GM21528 (cell line): ENCODE measurements around the gene UBASH3B.
A peak's percentile ranks its signal among the peaks of the same experiment; 100 is the strongest.

ENCODE experiments used
- ATAC-seq: cut with Tn5 transposase; IDR thresholded peaks from one replicate; pipeline ENCODE4 v1.9.1; 2021; ENCODE audit warnings: mild to moderate bottlenecking, moderate library complexity; ENCODE audit not compliant: unreplicated experiment, low FRiP score

UBASH3B gene

DNA sequence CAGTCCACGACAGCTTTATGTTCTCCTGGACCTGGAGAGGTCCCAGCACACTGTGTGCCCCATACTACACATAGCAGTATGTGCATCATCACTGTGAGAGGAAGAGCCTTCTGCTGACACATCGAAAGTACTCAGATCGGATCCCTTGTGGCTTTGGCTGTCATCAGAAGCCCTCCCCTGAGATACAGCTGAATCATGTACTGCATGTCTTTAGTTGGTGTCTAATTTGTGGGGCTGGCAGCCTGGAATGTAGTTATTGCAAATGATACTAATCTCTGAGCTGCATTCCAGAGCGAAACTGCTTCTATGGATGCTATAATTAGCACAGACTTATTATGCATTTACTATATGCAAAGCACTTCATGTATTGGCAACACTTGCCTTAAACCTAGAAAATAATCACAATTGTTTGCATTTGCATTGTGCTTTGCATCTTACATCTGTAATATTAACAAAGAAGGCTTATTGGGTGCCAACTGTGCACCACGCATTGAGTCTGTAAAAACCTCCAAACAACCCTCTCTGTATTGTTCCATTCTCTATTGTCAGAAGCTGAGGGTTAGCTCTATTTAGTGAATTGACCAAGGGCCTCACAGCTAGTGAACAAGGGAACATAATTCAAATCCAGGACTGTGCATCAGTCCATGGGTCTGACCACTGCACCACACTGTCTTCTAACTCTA, 93.6 kb downstream of the UBASH3B start:
- peak; percentile 77 for ATAC-seq

DNA sequence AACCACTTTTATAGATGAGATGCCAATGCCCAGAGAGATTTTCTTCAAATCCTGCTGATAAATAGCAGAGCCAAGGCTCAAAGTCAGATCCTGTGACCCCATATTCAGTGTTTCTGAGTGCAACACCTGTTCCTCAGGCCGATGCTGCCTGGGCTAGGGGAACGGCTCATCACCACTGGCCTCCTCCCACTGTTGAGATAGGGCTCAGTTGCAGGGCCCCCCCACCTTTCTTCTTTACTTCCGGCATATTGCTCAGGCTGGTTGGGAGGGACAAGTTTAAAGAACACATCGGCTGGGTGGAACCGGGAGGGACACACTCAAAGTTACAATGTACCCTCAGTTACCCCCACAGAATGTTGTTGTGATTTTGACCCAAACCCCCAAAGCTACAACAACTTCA, 94.5 kb downstream of the UBASH3B start:
- ATAC-seq: no peak

DNA sequence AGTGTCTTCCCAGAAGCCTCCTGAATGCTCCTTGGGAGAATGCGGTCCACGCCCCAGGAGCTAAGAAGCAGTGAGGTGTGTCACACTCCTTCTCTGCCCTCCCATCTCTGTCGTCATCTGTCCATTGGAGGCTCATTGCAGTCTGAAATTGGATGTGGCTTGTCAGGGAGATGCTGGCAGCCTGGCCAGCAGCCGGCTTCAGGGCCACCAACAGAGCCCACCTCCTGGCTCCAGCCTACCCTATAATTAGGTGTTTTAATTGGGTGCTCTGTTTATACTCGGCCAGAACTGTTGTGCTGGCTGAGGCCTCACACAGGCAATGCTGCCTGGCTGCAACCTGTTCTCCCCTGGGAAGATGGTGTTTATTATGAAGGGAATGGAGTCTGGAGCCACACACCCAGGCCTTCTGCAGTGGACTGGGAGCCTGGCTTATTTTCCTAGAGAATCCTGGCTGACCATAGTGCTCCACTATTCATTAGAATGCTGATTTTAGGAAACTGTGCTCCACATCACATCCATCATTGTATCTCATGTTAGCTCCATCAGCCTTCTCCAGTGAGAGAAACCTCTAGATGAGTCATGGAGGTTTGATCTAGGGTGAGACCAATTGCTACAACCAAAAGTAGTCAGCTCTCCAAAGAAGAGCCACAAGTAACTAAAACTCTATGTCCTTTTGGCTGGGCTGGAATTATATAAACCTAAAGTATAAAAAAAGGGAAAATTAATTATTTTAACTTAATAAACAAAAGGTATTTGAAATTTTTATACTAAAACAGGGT, 96.0 kb downstream of the UBASH3B start:
- ATAC-seq: no peak

DNA sequence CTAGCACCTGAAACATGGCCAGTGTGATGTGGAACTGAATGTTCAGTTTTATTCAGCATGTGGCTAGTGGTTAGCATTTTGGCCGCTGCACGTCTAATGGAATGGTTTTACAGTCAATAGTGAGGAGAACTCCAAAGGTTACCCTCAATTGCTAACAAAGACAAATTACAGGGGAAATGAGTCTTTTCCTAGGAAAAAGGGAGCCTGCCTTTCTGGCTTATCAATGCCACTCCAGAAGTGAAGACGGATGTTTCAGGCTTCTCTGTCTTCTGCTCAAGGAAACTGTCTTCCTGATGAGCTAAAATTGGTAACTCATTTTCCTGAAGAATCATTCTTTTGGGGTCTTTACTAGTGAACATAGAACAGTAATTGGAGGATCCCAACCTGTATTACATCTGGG, 98.5 kb downstream of the UBASH3B start:
- no peak for ATAC-seq

DNA sequence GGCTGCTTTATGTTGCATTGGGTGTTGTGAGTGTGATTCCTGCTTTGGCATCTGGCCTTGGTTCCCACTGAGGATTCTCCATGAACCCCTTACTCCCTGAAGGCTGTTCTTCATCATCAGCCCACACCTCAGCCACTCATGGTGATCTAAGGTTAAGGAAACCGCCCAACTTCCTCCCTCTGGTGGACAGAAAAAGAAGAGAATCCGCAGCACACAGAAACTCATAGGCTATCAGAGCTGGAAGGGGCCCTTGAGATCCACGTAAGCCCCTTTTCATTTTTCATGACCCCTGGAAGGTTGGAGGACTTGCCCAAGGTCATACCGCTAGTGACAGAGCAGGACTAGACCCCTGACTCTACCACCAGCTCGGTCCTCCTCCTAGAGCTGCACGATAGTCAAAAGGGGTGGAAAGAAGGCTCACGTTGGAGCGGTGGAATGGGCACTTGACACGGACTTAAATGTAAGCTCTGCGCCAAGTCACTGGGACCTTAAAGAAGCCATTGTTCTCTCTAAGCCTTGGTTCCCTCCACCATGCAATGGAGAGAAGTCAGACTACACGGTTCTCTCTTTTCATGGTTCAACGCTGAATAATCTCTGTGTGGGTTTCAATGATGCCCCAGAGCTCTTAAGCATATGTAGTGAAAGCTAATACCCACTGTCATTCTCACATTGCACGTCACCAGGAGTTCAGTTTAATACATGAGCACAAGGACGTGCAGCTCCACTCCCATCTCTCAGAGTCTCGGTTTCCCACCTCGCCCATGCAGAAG, 99.2 kb downstream of the UBASH3B start:
- no peak for ATAC-seq

DNA sequence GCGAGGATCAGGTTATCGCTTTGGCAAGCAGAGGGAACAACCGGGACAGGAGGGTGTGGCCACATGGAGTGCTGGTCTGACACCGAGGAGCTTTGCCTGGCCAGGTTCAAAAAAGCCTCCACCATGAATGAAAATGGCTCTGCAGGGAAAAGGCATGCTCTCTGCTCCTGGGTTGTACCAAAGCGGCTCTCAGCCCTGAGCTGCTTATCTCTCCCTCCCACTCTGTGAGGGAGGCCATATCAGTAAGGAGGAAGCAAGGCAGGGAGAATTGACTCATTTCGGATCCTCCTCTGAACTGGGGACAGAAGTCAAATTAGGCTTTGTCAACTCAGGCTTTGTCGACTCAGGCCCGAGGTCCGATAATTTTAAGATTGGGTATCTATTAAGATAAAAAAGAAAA, 99.9 kb downstream of the UBASH3B start:
- no peak for ATAC-seq

DNA sequence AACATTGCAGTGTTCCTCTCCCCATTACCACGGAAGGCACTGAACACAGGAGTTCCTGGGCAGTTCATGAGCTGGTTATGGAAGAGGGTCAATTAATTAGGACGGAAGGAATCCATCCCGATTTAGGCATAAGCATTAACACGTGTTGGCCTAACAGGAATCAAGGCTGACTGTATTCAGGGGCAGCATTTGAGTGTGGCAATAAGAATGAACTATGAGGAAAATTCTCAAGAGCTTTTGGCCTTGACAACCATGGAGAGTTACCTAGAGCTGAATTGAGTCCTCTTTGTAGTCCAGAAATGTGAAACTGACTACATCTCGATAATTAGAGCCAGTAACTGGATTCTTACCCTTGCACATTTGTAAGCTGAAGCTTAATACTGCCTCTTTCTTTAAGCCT, 100.4 kb downstream of the UBASH3B start:
- no peak for ATAC-seq

DNA sequence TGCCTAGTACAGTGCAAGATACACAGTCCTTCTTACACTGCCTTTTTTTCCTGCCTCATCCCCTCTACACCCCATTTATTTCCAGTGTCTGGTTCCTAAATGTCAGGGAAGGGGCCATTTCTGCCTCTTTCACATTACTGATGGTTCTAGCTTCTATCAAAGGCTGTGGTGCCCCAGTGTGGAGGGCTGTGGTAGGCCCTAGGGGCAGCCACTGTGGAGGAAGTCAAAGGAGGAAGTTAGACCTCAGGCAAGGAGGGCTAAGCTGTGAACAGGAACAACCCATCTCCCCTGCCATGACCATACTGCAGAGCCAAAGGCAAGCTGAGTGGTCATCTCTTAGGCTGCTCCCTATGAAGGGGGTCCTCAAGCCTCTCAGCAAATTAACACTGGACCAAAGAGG, 100.9 kb downstream of the UBASH3B start:
- ATAC-seq: peak; percentile 67

DNA sequence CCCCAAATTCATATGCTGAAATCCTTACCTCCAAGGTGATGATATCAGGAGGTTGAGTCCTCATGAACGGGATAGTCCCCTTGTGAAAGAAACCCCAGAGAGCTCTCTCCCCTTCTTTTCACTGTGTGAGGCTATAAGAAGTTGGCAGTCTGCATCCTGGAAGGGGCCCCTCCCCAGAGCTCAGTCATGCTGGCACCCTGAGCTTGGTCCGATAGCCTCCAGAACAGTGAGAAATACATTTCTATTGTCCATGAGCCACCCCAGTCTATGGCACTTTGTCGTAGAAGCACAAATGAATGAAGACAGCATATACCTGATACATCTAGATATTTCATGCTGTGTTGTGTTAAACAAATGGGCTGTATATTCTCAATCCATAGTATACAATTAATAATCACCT, 101.7 kb downstream of the UBASH3B start:
- no peak for ATAC-seq

DNA sequence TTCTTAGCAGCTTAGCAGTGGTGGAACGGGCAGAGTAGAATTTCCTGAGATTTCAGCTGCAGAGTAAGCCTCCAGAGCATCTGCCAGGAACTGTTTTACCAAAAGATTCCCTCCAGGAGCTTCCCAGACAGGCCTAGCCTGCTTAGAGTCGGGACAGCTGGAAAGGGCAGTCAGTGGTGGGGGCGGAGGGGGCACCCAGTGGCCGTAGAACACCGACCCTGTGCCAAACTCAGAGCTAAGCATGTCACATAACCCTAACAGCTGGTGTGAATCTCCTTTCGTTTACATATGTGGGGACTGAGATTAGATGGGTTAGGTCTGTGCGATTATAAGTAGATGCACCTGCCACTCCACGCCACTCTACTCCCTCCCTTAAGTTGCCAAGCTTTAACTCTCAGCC, 102.8 kb downstream of the UBASH3B start:
- no peak for ATAC-seq

DNA sequence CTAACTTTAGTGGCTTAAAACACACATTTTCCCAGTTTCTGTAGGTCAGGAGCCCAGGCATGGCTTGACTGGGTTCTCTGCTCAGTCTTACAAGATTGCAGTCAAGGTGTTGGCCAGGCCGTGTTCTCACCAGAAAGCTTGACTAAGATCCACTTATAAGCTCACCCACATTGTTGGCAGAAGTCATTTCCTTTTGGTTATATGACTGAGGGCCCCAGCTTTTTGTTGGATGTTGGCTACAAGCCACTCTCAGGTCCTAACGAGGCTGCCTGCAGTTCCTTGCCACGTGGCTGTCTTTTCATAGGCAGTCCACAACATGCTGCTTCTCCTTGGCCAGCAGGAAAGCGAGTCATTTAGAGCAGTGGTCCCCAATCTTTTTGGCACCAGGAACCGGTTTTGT, 103.5 kb downstream of the UBASH3B start:
- ATAC-seq: no peak

DNA sequence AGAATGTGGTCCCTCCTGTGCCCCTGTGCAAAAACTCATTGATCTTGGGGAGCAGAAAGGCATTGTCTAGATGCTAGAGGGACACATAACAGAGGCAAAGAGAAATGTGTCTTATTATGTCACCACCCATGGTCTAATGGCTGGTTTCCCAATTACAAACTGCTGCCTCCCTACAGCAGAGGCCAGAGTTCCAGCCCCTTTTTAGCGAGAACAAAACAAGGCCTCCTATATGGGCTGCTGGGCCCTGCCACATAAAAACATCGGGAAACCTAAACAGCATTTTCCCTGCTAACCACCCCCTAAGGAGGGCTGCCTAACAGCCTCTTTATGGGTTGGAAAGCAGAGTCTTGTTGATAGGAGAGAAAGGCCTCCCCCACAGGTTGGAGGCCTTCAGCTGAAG, 107.6 kb downstream of the UBASH3B start:
- no peak for ATAC-seq

DNA sequence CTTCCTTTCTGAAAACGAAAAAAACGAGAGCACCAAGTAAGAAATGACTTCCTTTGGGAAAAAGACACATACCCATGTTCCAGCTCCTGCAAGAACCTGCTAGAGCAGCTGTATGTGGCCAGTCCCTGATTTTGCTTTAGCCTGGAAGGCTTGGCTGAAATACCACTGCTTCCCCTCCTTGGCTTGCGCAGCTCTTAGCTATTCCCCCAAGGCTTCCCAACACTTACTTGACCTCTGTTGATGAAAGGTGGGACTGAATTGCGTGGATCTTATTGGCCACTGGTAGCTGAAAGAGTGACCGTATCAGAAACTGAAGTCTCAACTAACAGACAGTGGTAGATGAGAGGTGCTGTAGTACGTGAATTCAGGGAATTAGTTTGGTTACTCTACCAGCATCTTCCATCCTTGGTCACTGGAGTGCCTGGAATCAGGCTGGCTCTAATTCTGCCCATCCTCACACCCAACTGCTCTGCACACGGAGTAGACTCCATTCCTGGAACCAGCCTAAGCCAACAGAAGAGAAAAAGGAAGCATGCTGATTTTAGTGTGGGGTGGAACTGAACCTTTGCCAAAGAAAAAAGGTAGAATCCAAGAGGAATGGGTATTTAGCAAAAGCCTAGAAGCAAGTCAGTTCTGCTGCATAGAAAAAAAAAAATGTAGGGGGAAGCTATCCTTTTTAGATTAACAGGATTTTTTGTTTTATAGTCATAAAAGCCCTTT, 109.0 kb downstream of the UBASH3B start:
- ATAC-seq: no peak

DNA sequence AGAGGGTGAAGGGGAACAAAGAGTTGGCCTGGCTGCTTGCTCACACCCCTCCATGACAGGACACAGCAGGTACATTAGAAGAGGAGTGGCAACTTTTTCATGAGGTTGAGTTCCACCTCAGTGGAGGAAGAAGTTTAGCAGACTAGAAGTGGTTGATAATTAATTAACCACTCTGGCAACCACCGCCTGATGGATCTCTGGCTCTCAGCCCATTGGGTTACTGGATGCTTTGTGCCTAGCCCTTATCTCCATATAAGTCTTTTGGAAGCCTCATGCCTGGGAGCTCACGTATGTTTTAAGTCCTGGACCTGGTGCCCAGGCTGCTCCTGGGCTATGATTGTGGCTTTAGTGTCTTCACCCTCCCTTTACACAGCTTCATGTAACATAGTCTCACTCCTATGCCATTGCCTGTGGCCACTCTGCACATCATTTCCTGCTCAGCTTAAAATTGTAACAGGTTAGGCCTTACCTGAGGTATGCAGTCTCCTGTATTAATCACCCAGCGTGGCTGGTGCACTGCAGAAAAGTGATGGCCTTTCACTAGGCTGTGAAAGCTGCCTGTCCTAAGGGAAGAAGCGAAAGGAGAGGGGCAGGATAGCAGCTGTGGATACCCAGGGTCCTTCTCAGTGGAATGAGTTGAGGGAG, 110.1 kb downstream of the UBASH3B start:
- ATAC-seq: no peak

DNA sequence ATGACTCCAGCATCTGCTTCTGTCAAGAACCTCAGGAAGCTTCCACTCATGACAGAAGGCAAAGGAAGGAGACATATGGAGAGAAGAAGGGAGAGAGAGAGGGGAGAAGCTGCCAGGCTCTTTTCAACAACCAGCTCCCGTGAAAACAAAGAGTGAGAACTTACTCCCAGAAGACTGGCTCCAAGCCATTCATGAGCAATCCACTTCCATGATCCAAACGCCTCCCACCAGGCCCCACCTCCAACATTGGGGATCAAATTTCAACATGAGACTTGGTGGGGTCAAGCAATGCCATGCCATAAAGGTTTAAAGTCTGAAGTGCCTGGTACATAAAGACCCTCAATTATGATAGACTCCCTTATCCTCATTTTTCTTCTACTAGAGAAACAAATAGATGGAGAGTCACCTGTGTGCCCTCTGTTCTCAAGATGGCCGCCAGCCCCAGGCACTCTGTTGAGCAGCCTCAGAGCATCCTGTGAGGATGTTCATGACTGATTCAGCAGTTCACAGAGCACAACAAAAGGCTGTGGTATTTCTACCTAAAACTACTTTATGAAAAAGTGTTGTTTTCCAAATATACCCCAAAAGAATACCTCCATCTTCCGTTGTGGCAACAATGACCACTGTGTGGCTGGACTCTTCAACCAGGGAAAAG, 113.7 kb downstream of the UBASH3B start:
- ATAC-seq: no peak

DNA sequence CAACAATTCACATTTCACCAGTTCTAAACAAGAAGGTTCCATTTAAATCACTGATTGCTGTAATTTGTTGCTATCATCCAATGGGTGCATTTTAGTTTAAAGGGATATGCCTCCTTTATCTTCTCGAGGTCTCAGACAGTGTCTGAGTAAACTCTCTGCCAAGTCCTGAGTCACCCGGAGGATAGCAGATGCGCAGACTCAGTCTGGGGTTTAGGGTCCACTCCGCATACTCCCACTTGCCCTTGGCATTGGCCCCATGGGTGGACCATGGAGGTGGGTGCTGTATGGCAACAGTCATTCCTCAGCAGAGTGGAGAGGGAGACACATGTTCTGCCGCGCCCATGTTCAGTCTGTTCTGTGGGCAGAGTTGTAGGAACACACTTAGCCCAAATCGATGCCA, 117.4 kb downstream of the UBASH3B start:
- ATAC-seq: no peak

DNA sequence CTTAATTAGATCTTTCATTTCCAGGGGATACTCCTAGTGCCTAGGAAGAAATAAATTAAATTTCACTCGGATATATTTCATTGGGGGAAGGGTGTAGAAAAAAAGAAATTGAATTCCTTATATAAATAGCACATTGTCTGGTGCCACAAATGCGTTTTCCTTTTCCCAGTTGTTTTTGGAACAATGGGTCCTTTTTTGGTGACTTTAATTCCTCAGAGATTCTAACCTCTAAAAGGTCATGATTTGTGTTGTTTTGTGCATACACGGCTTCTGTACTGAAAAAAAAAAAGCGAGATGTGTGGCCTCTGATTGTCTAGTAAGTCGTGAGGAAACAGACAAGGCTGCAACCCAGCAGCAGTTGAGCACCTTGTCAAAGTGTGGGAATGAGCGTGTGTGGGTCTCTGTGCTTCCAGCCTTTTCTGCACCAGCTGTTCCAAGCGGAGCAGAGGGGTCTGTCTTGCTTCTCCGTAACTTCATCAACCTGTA, 118.3 kb downstream of the UBASH3B start:
- no peak for ATAC-seq

DNA sequence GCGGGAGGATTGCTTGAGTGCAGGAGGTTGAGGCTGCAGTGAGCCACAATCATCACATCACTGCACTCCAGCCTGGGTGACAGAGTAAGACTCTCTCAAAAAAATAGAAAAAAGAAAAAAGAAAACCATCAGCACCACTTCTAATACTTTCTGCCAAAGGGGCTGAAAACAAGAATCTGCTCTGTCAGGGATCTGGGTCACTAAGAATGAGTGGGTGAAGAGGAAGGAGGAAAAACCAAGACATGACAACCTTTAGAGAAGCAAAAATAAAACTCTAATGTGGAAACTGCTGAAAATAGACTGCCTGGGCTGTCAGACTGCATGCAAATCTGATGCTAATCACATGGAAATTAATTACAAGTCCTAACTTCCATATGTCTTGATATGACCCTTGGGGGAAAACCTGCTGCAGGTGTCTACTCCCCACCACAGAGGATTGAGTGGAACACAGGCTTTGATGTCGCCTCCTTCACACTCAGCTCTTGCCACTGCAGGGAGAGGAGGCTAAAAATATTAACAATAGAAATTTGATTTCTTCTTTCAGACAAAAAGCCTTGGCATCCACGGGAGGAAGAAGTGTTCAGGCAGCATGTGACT, 120.3 kb downstream of the UBASH3B start:
- ATAC-seq: no peak

DNA sequence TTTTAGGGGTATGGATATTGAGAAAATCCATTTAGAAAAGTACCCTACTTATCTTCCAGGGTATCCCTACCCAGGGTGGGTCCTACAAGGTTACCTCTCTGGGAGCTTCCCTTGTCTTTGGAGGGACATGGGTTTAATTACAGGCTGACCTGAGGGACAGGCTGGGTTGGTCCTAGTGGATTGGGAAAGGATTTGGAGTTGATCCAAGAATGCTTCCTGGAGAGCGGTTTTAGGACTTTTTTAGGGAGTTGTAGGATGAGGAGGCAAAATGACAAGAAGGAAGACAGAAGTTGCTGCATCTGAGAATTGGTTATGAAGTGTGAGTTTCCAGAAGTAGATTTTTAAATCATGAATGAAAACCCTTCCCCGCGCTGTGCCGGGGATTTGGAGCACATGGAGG, 121.0 kb downstream of the UBASH3B start:
- ATAC-seq: no peak
